ENCODE data around the gene COBL. TPM values are rescaled to one million over a fixed set of nuclear protein-coding genes. Genes with fewer than 3 reads are reported as not detected.
A peak's percentile ranks its signal among the peaks of the same experiment; 100 is the strongest.

COBL gene
- total RNA-seq, 1 donor from 2014 or later: 1.2 TPM

GRCh38 chr7:51325261-51325676 is 8.7 kb upstream of the COBL start:
- Mint-ChIP-seq H3K4me1 (peaks cover 4% of the 10 kb centered on the region), H3K36me3 (no peaks in the 10 kb centered on the region), H3K4me3 (no peak overlapping the region), H3K27ac (no peak overlapping the region), H3K9me3 (no peaks in the 10 kb centered on the region), H3K27me3 (ENCODE audit: low read depth) (peaks cover 3% of the 10 kb centered on the region)
- TF ChIP-seq, protein P1, sequence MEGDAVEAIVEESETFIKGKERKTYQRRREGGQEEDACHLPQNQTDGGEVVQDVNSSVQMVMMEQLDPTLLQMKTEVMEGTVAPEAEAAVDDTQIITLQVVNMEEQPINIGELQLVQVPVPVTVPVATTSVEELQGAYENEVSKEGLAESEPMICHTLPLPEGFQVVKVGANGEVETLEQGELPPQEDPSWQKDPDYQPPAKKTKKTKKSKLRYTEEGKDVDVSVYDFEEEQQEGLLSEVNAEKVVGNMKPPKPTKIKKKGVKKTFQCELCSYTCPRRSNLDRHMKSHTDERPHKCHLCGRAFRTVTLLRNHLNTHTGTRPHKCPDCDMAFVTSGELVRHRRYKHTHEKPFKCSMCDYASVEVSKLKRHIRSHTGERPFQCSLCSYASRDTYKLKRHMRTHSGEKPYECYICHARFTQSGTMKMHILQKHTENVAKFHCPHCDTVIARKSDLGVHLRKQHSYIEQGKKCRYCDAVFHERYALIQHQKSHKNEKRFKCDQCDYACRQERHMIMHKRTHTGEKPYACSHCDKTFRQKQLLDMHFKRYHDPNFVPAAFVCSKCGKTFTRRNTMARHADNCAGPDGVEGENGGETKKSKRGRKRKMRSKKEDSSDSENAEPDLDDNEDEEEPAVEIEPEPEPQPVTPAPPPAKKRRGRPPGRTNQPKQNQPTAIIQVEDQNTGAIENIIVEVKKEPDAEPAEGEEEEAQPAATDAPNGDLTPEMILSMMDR (IDR thresholded peaks at IDR 0.05; ENCODE audit: unreplicated experiment): no peak
- DNase-seq (ENCODE audit: low spot score in 2 of 2, unreplicated experiment in 2 of 2): no peak

DNA sequence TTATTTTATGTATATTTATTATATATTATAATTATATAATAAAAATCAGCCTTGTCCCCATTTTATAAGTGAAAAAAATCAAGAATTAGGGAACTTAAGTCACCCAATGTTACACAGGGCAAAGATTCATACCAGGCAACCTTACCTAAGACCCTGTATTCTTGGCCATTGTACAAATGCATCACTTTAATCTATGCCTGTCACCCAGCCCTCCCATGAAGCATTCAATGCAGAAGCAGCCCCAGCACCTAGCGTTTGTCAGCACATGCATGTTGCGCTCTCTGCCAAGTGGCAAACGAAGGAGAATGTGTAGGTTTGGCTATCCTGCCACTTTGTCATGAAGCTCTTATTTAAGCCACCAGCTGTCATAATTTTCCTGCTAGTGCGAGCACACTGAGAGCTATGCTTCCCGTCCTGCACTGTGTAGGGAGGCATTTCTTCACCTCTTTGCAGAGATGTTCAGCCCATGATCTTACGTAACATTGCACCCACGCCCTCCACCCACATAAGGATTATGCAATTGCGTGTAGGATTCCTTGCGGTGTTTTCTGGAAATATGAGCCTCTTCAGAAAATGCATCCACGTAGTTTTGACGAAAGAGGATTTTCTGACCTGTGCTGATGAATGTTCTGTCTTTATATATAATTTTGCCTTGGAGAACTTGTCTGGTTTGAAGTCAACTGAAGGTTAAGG is 7.7 kb upstream of the COBL start:
- Mint-ChIP-seq H3K27ac (no peak overlapping the region), H3K27me3 (ENCODE audit: low read depth) (peaks cover 8% of the 10 kb centered on the region)

GRCh38 chr7:51321961-51322515 is 5.4 kb upstream of the COBL start:
- Mint-ChIP-seq H3K27me3 (ENCODE audit: low read depth) (peaks cover 29% of the 10 kb centered on the region), H3K4me1 (peaks cover 4% of the 10 kb centered on the region), H3K9me3 (no peaks in the 10 kb centered on the region), H3K36me3 (no peaks in the 10 kb centered on the region), H3K4me3 (no peak overlapping the region), H3K27ac (no peak overlapping the region)
- TF ChIP-seq, protein P1 (IDR thresholded peaks at IDR 0.05; ENCODE audit: unreplicated experiment): no peak
- DNase-seq (ENCODE audit: low spot score in 2 of 2, unreplicated experiment in 2 of 2): no peak

More for the DNA sequence above, 7.7 kb upstream of the COBL start:
- no peaks in the 10 kb centered on the region for H3K9me3 Mint-ChIP-seq
- no peaks in the 10 kb centered on the region for H3K36me3 Mint-ChIP-seq
- TF ChIP-seq, protein P1 (IDR thresholded peaks at IDR 0.05; ENCODE audit: unreplicated experiment): no peak
- no peak overlapping the region for H3K4me3 Mint-ChIP-seq
- peaks cover 4% of the 10 kb centered on the region for H3K4me1 Mint-ChIP-seq
- no peak for DNase-seq (ENCODE audit: low spot score in 2 of 2, unreplicated experiment in 2 of 2)

- H3K9me3 Mint-ChIP-seq: no peaks in the 10 kb centered on the region
- H3K27me3 Mint-ChIP-seq (ENCODE audit: low read depth): peaks cover 54% of the 10 kb centered on the region
- H3K36me3 Mint-ChIP-seq: no peaks in the 10 kb centered on the region
- no peak for DNase-seq (ENCODE audit: low spot score in 2 of 2, unreplicated experiment in 2 of 2)
- TF ChIP-seq, protein P1 (IDR thresholded peaks at IDR 0.05; ENCODE audit: unreplicated experiment): no peak
- H3K4me3 Mint-ChIP-seq: no peak overlapping the region
- H3K27ac Mint-ChIP-seq: no peak overlapping the region
- H3K4me1 Mint-ChIP-seq: peaks cover 6% of the 10 kb centered on the region
Observed at GRCh38 chr7:51318886-51319579, 2.4 kb upstream of the COBL start.

- H3K9me3 Mint-ChIP-seq: no peaks in the 10 kb centered on the region
- TF ChIP-seq, protein P1 (IDR thresholded peaks at IDR 0.05; ENCODE audit: unreplicated experiment): no peak
- no peaks in the 10 kb centered on the region for H3K36me3 Mint-ChIP-seq
- peaks cover 61% of the 10 kb centered on the region for H3K27me3 Mint-ChIP-seq (ENCODE audit: low read depth)
- no peak for DNase-seq (ENCODE audit: low spot score in 2 of 2, unreplicated experiment in 2 of 2)
- no peak overlapping the region for H3K27ac Mint-ChIP-seq
- peaks cover 6% of the 10 kb centered on the region for H3K4me1 Mint-ChIP-seq
- peak overlapping the region; percentile 73 for H3K4me3 Mint-ChIP-seq
Observed at GRCh38 chr7:51318001-51318400, 1.4 kb upstream of the COBL start.

Data from mesothelial cell of epicardium (in vitro differentiated cells).